H1 (cell line): ENCODE data around the gene TDRD1.

Experiments
- BCL11A ChIP-seq, 2 experiments: IDR thresholded peaks; one replicate each; pipeline ENCODE4 v1.6.1; 2011; ENCODE audit warnings: low read depth in 2 of 2, low read length in 2 of 2, mild to moderate bottlenecking in 2 of 2
- CEBPB ChIP-seq: IDR thresholded peaks from 2 replicates; pipeline ENCODE4 v1.6.1; 2012; ENCODE audit warnings: low read depth, low read length
- POLR2A ChIP-seq, 2 experiments: IDR thresholded peaks; 1 replicate in 1 of 2; 2 replicates in 1 of 2; pipeline ENCODE4 v1.6.1; 2011; ENCODE audit warnings: low read depth in 2 of 2, low read length in 2 of 2, mild to moderate bottlenecking in 2 of 2; ENCODE audit errors: control extremely low read depth in 1 of 2
- POLR2AphosphoS5 ChIP-seq: IDR thresholded peaks from 2 replicates; pipeline ENCODE4 v1.6.1; 2011; ENCODE audit warnings: low read depth, low read length
- TF ChIP-seq, protein P1 (sequence below), 3 experiments: IDR thresholded peaks; 1 replicate in 2 of 3; 2 replicates in 1 of 3; pipeline versions ENCODE4 v1.5.1 to v1.6.1; 2011; ENCODE audit warnings: low read length in 3 of 3, mild to moderate bottlenecking in 3 of 3, inconsistent platforms in 2 of 3, low read depth in 1 of 3, moderate library complexity in 1 of 3; ENCODE audit not compliant: insufficient read depth in 1 of 3; ENCODE audit errors: control extremely low read depth in 1 of 3

- TF ChIP-seq, protein P1, sequence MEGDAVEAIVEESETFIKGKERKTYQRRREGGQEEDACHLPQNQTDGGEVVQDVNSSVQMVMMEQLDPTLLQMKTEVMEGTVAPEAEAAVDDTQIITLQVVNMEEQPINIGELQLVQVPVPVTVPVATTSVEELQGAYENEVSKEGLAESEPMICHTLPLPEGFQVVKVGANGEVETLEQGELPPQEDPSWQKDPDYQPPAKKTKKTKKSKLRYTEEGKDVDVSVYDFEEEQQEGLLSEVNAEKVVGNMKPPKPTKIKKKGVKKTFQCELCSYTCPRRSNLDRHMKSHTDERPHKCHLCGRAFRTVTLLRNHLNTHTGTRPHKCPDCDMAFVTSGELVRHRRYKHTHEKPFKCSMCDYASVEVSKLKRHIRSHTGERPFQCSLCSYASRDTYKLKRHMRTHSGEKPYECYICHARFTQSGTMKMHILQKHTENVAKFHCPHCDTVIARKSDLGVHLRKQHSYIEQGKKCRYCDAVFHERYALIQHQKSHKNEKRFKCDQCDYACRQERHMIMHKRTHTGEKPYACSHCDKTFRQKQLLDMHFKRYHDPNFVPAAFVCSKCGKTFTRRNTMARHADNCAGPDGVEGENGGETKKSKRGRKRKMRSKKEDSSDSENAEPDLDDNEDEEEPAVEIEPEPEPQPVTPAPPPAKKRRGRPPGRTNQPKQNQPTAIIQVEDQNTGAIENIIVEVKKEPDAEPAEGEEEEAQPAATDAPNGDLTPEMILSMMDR (IDR thresholded peaks at IDR 0.05; ENCODE audit: control extremely low read depth in 1 of 3, insufficient read depth in 1 of 3, low read depth in 1 of 3, low read length in 3 of 3): no peak
- TF ChIP-seq POLR2A (IDR thresholded peaks at IDR 0.05; ENCODE audit: control extremely low read depth in 1 of 2, low read depth in 2 of 2, low read length in 2 of 2): no peak
- no peak for TF ChIP-seq BCL11A (IDR thresholded peaks at IDR 0.05; ENCODE audit: low read depth in 2 of 2, low read length in 2 of 2)
- TF ChIP-seq POLR2AphosphoS5: no peak
- TF ChIP-seq CEBPB: no peak
Observed at GRCh38 chr10:114257498-114257897, 78.3 kb downstream of the TDRD1 start.
